Activated CD8-positive, alpha-beta memory T cell treated with anti-CD3 and anti-CD28 coated beads, Interleukin-2, amount 50 U/mL, for 4 hours (primary cell): ENCODE data around the gene TAL1.
A peak's percentile ranks its signal among the peaks of the same experiment; 100 is the strongest.

Experiments
- DNase-seq: peaks from one replicate; pipeline ENCODE4 v3.0.0-alpha.2; 2020

TAL1 gene

GRCh38 chr1:47186267-47187185 lies 45.5 kb downstream of the TAL1 start:
- no peak for DNase-seq

GRCh38 chr1:47184822-47185677 lies 47.0 kb downstream of the TAL1 start:
- no peak for DNase-seq

DNA sequence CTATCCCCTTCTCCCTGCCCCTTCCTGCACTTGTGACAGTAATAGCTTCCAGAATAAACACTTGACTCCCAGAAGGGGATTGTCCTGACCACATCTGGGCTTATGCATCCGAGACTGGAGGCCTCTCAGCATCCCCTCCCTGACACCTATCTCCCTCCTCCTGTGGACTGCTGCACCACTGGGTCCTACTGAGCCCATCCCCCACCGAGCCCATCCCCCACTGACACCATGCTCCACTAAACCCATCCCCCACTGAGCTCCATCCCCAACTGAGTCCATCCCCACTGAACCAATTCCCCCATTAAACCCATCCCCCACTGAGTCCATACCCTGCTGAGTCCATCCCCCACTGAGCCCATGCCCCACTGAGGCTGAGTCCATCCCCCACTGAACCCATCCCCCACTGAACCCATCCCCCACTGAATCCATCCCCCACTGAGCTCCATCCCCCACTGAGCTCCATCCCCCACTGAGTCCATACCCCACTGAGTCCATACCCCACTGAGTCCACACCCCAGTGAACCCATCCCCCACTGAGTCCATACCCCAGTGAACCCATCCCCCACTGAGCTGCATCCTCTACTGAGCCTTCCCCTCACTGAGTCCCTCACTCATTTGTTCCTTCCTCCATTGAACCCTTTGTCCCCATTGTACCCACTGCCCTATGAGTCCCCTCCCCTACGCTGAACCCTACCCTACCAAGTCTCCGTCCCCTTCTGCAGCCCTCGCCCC lies 47.8 kb downstream of the TAL1 start:
- no peak for DNase-seq

- DNase-seq, result no peak
Observed at GRCh38 chr1:47183308-47184089, 48.5 kb downstream of the TAL1 start.

DNA sequence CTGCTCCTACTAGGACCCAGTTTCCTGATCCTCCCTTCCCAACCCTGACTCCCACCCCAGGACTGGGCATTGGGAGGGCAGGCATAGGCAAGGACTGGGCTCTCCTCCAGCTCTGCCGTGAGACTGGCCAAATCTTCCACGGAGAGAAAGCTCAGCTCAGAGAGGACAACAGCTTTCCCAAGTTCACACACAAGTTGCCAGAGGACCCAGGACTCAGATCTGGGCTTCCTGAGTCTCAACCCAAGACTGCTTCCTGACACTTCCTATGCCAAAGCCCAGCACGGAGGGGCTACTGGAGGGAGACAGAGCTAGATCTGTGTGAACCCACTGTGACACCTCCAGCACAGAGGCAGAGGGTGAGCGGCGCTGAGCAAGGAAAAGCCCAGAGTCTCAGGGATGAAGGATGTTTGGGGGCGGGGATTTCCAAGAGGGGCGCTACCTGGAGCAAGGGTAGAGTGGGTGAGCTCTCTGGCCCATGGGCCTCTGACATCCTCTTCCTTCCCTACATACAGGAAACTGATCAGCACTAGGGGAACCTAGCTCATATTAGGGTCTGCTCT lies 49.3 kb downstream of the TAL1 start:
- DNase-seq, result no peak

DNA sequence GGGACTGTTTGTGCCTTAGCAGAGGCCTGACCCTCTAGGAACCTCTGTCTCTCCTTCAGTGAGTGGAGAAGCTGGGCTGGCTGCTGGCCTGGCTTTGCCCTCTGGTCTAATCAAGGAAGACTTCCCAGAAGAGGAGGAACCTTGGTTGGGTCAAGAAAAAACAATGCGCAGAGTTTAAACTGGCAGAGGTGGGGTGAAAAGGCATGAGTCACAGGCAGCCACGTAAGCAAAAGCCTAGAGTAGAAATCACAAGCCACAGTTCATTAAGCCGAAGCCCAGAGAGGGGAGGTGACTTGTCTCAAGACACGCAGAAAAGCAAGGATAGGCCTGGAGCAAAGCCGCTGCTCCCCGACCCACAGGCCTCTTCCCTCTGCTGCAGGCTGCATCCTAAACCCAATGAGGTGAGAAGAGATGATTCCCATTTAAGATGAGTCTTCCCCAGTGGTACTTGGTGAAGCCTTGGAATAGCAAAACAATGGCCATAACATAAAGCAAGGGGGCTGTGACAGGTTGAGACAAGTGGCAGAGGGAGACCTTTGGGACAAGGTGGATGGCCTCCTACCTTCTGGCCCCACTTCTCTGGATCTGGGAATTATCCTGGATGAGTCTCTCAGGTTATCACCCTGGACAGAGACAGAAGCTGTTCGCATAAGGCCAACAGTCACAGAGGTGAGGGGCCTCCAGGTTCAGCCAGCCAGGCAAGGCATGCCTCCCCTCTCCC lies 49.9 kb downstream of the TAL1 start:
- DNase-seq, result no peak

DNA sequence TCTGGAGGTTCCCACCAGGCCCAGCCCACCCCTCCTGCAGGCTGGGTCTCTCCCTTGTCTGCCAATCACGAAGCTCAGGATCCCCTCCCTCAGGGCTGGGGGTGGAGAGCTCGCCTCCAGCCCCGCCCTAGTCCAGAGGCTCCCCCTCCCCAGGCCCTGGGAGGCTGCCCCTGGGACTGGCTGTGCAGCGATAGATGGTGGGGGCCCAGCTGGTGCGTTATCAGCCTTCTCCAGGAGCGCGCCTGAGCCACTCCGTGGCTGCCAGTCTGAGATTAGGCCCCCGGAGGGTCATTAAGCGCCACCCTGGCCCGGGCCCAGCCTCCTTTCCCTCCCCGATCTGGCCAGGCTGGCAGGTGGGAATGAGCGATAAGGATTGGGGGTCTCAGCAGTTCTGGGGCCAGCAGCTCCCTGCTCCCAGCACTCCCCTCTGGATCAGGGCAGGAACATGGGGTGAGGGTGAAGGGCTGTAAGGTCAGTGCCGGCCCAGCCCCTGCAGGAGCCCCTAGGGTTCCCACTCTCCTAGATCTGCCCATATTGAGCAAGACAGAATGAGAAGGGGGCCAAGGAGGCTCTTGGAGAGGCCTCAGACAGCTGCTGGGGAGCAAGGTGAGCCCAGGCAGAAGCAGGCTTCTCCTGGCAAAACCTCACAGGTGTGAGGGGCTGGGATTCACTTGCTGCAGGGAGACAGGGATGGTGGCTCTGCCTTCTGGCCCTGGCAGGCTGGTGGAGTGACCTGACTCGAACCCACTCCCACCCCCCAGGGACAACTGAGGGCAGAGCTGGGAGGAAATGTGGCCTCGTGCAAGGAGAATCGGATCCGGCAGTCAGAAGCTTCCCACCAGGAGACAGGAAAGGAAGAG lies 50.7 kb downstream of the TAL1 start:
- DNase-seq, result no peak

DNA sequence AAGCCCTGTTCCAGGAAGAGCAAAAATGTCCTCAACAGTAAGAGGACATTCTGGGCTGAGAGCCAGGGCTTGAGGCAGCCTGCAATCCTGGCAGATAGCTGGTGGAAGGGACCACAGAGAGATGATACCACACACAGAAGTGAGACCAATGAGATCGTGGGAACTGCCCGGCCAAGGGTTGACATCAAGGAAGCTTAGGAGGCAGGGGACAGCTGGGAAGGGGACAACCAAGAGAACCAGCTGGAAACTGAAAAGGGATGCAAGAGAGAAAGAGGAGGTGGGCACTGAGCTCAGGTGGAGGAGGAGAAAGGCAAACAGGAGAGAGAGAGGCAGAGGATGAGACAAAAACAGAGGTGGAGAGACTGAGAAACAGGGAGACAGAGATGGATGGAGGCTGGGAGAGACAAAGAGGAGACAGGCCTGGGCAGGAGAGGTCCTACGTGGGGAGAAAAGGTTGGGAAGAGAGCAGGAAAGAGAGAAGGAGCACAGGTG lies 51.4 kb downstream of the TAL1 start:
- DNase-seq, result no peak

DNA sequence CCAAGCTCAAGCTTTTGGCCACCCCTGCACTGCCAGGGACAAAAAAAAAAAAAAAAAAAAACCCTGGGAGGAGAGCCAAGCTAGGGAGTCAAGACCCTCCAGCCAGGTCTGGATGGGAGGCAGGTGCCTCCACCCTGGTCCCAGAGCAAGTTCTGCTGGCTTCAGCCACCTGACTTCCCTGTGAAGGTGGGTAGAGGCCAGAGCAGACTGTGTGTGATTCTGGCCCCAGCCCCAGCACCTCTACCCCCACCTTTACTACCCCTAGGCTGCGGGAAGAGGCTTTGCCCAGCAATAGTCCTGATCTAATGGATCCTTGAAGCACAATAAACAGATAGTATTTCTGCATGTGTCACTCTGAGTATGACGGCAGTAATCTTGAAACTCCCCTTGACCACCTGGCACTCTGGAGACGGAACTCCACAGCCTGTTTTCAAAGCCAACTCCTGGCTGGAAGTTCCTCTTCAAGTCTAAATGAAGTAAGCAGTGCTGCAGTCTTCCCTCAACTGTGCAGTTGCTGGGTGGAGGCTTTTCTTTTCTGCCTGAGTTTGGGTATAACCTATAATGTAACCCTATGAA lies 51.9 kb downstream of the TAL1 start:
- no peak for DNase-seq

GRCh38 chr1:47179017-47179987 lies 52.7 kb downstream of the TAL1 start:
- DNase-seq, result peak; percentile 65

- DNase-seq, result no peak
Observed at GRCh38 chr1:47178654-47179016, 53.4 kb downstream of the TAL1 start.

- no peak for DNase-seq
Observed at GRCh38 chr1:47178020-47178419, 54.0 kb downstream of the TAL1 start.

DNA sequence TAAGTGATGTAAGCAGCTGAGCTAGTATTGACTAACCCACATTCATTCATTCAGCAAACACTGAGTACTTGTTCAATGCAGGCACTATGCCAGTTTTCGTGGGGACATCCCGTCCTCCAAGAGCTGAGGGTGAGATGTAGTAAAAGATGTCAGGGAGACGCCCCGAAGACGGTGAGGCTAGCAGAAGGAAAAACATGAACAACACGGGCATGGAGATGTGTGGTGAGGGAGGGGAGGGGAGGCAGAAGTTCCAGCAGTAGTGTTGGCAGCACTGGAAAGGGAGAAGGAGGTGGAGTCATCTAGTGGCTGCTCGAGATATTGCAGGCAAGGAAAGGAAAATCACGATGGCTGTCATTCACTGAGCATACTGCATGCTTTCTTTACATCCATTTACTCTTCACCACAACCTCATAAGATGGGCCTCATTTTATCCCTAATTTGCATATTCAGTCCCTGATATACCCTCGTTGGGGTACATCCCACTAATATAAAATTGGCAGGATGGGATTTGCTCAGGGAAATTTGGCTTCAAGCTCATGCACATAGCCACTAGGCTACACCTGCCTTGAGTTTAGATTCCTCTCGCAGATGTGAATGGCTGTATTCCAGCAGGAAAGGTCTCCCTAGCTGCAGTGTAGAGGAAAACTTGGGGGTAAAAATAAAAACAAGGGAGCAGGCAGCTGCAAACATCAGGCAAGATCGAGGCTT lies 56.6 kb downstream of the TAL1 start:
- peak; percentile 36 for DNase-seq

GRCh38 chr1:47174656-47175020 lies 57.4 kb downstream of the TAL1 start:
- no peak for DNase-seq

DNA sequence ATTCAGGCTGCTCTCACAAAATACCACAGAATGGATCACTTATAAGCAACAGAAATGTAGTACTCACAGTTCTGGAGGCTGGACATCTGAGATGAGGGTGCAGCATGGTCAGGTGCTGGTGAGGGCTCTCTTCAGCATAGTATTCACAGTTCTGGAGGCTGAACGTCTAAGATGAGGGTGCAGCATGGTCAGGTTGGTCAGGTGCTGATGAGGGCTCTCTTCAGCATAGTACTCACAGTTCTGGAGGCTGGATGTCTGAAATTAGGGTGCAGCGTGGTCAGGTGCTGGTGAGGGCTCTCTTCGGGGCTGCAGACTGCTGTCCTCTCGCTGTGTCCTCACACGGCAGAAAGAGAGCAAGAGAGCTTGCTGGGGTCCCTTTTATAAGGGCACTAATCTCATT lies 59.2 kb downstream of the TAL1 start:
- DNase-seq, result no peak
